GM12875 (cell line): Measurements from ENCODE around the gene ME3.

ENCODE experiments used
- H3K4me3 ChIP-seq: one replicate; pipeline ENCODE4 v1.5.1; 2011; ENCODE audit warnings: low read depth, low read length, control low read depth
- TF ChIP-seq, protein P1 (sequence below): IDR thresholded peaks from 2 replicates; pipeline ENCODE4 v1.5.1; 2011; ENCODE audit warnings: low read depth, mild to moderate bottlenecking, control low read depth, inconsistent platforms, low read length, moderate library complexity, borderline replicate concordance; ENCODE audit not compliant: insufficient read depth

The ME3 gene

DNA sequence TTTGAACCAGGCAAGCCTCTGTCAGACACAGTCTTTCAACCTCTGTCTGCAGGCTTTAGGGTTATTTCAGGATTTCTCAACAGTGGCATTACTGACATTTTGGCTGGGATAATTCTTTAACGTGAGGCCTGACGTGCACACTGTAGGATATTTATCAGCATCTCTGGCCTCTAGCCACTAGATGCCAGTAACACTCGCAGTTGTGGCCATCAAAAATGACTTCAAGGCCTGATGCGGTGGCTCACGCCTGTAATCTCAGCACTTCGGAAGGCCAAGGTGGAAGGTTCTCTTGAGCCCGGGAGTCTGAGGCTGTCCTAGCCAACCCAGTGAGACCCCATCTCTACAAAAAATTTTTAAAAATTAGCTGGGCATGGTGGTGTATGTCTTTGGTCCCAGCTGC is 184.7 kb downstream of the ME3 start:
- TF ChIP-seq, protein P1, sequence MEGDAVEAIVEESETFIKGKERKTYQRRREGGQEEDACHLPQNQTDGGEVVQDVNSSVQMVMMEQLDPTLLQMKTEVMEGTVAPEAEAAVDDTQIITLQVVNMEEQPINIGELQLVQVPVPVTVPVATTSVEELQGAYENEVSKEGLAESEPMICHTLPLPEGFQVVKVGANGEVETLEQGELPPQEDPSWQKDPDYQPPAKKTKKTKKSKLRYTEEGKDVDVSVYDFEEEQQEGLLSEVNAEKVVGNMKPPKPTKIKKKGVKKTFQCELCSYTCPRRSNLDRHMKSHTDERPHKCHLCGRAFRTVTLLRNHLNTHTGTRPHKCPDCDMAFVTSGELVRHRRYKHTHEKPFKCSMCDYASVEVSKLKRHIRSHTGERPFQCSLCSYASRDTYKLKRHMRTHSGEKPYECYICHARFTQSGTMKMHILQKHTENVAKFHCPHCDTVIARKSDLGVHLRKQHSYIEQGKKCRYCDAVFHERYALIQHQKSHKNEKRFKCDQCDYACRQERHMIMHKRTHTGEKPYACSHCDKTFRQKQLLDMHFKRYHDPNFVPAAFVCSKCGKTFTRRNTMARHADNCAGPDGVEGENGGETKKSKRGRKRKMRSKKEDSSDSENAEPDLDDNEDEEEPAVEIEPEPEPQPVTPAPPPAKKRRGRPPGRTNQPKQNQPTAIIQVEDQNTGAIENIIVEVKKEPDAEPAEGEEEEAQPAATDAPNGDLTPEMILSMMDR = no peak

DNA sequence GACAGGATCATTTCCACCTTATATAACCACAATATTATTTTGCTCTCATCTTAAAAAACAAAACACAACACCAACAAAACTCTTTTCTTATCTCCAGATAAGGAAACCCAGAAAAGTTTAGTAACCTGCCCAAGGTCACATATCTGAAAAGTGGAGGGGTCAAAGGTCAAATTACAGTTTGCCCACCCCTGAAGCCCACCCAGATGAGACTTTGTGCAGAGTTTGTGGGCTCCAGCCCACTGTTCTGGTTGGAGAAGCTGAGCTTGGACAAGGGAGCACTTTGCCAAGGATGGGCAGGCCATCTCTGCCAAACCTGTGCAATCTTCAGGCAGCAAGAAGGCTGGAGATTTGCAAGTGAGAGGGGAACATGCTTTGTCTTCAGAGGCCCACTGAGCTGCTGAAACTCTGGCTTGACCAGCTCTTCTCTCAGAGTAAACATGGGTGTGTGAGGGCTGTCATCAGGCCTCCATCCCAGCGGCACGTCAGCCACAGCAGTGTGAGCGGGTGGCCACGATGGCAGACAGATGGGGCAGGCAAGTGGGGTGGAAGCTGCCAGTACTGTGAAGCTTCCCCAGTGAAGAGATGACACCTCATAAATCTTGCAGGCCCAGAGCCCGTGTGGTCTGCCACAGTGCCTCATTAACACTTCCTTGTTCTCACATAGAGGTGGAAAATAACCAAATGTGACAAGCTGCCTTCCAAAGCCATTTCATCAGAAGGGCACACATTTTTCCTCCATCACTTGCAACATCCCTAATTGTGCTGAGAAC is 186.0 kb downstream of the ME3 start:
- TF ChIP-seq, protein P1 = no peak
- no peak overlapping the region for H3K4me3 ChIP-seq

More for the DNA sequence above, 184.7 kb downstream of the ME3 start:
- H3K4me3 ChIP-seq = no peak overlapping the region

DNA sequence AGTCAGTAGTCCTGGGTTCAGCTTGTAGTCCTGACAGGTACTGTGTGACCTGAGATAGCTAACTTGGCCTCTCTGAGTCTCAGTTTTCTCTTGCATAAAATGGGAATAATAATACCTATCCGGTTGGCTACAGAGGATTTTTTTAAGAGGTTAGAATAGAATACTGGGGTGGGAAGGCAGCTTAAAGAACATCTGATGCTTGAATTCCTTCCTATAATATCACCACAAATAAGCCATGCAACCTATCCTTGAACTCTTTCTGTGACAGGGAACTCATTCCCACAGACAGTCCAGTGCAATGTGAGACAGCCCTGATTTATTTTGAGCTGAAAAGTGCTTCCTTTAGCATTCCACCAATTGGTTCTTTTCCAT is 187.6 kb downstream of the ME3 start:
- TF ChIP-seq, protein P1 = no peak
- H3K4me3 ChIP-seq = no peak overlapping the region

DNA sequence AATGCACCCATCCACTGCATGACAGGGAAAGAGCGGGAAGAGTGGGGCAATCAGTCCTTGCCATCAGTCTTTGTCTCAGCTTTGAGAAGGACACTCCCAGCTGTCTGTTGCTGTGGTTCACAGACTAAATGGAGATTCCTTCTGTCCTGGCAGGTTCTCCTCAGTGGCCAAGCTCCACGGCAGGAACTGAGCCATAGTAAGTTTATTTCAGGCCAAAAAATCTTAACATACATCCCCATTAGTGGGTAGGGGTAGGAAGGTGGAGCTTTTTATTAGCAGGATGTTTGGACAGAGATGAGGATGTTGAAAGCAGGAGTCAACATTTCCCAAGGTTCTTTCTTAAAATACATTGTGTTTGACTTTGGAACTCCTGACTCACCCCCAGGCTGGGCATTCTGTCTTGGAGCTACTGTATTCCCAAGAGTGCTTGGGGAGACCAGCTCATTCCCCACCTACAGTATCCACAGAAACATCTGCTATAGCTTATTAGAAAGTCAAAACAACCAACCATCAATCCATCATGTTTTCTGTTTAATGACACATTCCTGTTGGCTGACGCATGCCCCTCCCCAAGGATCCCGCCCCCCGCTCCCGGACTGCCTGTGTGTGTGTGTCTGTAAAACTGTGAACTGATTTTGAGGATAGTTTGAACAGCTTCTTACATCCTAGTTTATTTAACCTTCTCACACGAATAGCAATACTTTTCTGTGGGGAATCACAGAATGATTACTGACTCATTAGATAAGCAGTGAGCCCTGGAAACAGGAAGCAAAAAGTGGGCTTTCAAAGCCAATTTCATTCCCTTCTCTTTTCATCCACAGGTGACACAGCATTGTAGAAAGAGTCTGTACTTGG is 188.2 kb downstream of the ME3 start:
- TF ChIP-seq, protein P1 = no peak
- H3K4me3 ChIP-seq = no peak overlapping the region

DNA sequence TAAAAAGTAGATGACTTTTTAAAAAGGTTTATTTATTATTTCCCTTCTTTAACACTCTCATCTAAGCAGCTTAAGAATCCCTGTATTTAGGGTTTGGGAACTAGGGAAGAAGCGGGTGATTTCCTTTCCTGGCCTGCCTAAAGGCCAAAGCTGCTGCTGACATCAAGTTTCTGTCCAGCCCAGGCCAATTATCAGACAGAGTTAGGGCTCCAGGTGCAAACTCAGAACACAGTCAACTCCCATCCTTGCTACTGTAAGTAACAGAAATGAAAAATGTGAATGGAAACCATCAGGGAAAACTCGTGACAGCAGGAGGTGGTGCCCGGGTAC is 188.8 kb downstream of the ME3 start:
- TF ChIP-seq, protein P1 = no peak
- no peak overlapping the region for H3K4me3 ChIP-seq

DNA sequence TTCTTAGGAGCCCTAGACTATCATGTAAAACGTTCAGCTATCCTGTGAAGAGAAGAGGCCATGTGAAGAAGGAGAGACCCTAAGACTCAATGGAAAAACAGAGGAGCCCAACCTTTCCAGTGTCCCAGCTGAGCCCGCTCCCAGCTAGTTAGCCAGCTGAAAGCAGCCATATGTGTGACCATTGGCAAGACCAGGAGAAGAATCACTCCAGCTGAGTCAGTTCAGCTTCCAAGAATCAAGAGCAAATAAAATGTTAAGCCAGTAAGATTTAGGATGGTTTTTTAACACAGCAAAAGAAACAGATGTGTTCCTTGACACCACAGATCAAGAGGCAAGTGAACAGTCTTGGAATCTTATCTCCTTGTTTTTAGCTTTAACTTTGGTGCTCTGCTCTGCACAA is 189.7 kb downstream of the ME3 start:
- TF ChIP-seq, protein P1 = no peak

DNA sequence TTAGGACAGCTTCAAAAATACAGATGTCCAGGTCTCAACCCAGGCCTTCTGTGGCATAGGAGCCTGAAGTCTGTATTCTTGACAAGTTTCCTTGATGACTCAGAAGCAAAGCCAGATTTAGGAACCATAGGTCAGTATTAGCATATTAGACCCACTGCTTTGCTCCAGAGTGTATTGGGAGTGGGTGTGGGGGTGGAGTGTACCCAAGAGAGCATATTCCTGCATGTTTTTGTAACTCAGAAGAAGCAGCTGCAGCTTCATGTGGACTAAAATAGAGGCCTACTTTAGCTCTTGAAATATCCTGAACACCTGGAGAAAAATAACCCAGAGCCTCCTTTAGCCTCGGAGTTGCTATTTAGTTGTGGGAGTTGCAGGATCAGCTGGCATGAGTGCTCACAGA is 191.0 kb downstream of the ME3 start:
- TF ChIP-seq, protein P1 = no peak
- no peak overlapping the region for H3K4me3 ChIP-seq

More for the DNA sequence above, 189.7 kb downstream of the ME3 start:
- H3K4me3 ChIP-seq = no peak overlapping the region
